HAP-1 (cell line): ENCODE measurements around the gene GABRE.
"Not testable (repeated sequence)": the region's sequence is repeated elsewhere in the genome, so short reads cannot be mapped to it uniquely, and the experiment has no call there.

Experiments
- DNase-seq, 2 experiments: peaks; one replicate each; pipeline ENCODE4 v3.0.0-alpha.2; 2016 to 2020; ENCODE audit warnings: low spot score in 2 of 2
- H3K27me3 ChIP-seq: fragments of 250-450 bp; sonication (Bioruptor Pico); 2 replicates; pipeline ENCODE4 v1.5.1; 2020; ENCODE audit warnings: low read depth, mild to moderate bottlenecking, moderate library complexity
- H3K36me3 ChIP-seq: fragments of 250-450 bp; sonication (Bioruptor Pico); replicated peaks from 2 replicates; pipeline ENCODE4 v1.5.1; 2020; ENCODE audit warnings: mild to moderate bottlenecking
- H3K4me1 ChIP-seq: fragments of 250-450 bp; sonication (Bioruptor Pico); 2 replicates; pipeline ENCODE4 v1.5.1; 2020; ENCODE audit warnings: mild to moderate bottlenecking
- H3K4me3 ChIP-seq: fragments of 250-450 bp; sonication (Bioruptor Pico); 2 replicates; pipeline ENCODE4 v1.5.1; 2020; ENCODE audit warnings: mild to moderate bottlenecking, moderate library complexity
- H3K9me3 ChIP-seq: fragments of 250-450 bp; sonication (Bioruptor Pico); 2 replicates; pipeline ENCODE4 v1.5.1; 2020; ENCODE audit warnings: mild to moderate bottlenecking, moderate library complexity
- in situ Hi-C: fragments of 300-500 bp; cut with MboI; formaldehyde crosslinking; loops from 3 replicates; pipeline ENCODE4 v1.14.3; 2020; ENCODE audit warnings: low sequenced_read_pairs, inconsistent platforms, mixed read lengths

The GABRE gene

DNA sequence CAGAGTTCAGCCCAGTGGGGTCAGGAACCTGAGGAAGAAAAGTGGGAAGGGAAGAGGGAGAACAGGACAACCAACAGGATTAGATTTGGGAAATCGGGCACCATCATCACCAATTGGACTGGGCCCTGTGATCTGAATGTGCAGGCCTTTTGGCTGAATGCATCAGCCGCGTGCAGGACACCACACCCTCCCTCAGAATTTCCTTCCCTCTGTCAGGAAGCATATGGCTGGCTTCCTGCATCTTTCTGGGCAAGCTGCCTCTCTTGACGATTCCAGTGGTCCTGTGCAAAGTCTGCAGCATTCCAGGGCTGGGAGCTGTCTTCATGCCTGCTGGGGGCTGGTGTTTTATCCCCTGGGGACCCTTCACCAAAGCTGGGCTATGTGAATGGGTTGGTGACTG lies 45.4 kb downstream of the GABRE start:
- H3K36me3 ChIP-seq: no peaks in the 10 kb centered on the region
- H3K4me1 ChIP-seq: no peaks in the 10 kb centered on the region
- no peak overlapping the region for H3K4me3 ChIP-seq
- H3K9me3 ChIP-seq: no peaks in the 10 kb centered on the region
- in situ Hi-C loops: no loop called here
- DNase-seq: no peak
- H3K27me3 ChIP-seq: no peaks in the 10 kb centered on the region

DNA sequence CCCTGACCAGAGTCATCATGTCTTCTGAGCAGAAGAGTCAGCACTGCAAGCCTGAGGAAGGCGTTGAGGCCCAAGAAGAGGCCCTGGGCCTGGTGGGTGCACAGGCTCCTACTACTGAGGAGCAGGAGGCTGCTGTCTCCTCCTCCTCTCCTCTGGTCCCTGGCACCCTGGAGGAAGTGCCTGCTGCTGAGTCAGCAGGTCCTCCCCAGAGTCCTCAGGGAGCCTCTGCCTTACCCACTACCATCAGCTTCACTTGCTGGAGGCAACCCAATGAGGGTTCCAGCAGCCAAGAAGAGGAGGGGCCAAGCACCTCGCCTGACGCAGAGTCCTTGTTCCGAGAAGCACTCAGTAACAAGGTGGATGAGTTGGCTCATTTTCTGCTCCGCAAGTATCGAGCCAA lies 50.8 kb downstream of the GABRE start:
- no peak overlapping the region for H3K4me3 ChIP-seq
- no peaks in the 10 kb centered on the region for H3K4me1 ChIP-seq
- no peak for DNase-seq
- no peaks in the 10 kb centered on the region for H3K27me3 ChIP-seq
- H3K9me3 ChIP-seq: no peaks in the 10 kb centered on the region
- in situ Hi-C loops: no loop called here
- H3K36me3 ChIP-seq: no peaks in the 10 kb centered on the region

DNA sequence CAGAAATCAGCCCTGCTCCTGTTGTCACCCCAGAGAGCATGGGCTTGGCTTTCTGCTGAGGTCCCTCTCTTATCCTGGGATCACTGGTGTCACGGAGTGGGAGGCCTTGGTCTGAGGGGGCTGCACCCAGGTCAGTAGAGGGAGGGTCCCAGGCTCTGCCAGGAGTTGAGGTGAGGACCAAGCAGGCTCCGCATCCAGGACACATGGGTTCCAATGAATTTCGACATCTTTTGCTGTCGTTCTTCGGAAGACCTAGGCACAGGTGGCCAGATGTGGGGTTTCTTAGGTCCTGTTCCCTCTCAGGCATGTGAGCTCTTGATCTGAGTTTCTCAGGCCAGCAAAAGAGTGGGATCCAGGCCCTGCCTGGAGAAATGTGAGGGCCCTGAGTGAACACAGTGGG lies 51.8 kb downstream of the GABRE start:
- H3K4me3 ChIP-seq: no peak overlapping the region
- no peaks in the 10 kb centered on the region for H3K9me3 ChIP-seq
- H3K4me1 ChIP-seq: no peaks in the 10 kb centered on the region
- no peaks in the 10 kb centered on the region for H3K27me3 ChIP-seq
- no peak for DNase-seq
- no peaks in the 10 kb centered on the region for H3K36me3 ChIP-seq
- in situ Hi-C loops: no loop called here

DNA sequence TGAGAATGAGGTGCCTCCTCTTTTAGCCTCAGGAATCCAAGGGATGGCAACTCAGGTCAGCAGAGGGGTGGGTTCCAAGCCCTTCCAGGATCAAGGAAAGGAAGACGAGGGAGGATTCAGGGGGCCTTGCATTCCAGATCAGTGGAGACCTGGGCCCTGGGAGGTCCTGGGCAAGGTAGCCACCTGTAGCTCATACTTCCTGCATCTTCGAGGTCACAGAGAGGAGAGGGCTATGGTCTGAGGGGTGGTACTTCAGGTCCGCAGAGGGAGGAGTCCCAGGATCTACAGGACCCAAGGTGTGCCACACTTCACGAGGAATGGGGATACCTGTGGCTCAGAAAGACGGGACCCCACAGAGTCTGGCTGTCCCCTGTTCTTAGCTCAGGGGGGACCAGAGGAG lies 52.6 kb downstream of the GABRE start:
- Histone ChIP-seq H3K9me3 (no peaks in the 10 kb centered on the region), H3K27me3 (no peaks in the 10 kb centered on the region)

DNA sequence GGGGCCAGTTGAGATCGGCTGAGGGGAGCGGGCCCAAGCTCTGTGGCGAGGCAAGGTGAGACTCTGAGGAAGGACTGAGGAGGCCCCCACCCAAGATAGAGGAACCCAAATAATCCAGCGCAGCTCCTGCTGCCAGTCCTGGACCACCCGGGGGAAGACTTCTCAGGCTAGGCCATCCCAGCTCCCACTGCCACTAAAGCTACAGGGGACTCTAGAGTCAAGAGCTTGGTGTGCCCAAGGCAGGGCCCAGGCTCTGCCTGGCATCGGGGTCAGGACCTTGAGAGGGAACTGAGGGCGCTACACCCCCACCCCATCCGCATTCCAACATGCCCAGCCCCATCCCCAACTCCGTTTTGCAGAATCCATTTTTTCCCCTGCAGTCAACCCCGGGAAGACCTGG lies 53.2 kb downstream of the GABRE start:
- Histone ChIP-seq H3K4me3 (no peak overlapping the region), H3K4me1 (no peaks in the 10 kb centered on the region), H3K36me3 (no peaks in the 10 kb centered on the region), H3K9me3 (no peaks in the 10 kb centered on the region), H3K27me3 (no peaks in the 10 kb centered on the region)
- in situ Hi-C loops: no loop called here
- DNase-seq: no peak

More for the DNA sequence above, 52.6 kb downstream of the GABRE start:
- H3K4me1 ChIP-seq: no peaks in the 10 kb centered on the region
- in situ Hi-C loops: no loop called here
- no peak overlapping the region for H3K4me3 ChIP-seq
- no peaks in the 10 kb centered on the region for H3K36me3 ChIP-seq
- no peak for DNase-seq

DNA sequence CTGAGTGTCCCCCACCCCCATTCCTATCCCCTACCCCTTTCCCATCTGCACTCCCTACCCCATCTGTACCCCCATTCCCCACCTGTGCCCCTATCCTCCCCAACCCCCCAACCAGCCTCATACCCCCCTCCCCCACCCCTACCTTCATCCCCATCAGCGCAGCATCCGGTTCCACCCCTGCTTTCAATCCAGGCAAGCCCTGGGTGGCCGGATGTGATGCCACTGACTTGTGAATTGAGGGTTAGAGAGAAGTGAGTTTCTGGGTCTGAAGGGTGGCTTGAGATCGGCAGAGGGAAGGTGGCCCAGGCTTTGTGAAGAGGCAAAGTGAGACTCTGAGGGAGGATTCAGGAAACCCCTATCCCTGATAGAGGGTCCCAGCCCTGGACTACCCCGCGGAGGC lies 53.9 kb downstream of the GABRE start:
- no peak for DNase-seq
- Histone ChIP-seq H3K4me1 (no peaks in the 10 kb centered on the region), H3K36me3 (no peaks in the 10 kb centered on the region), H3K27me3 (no peaks in the 10 kb centered on the region), H3K9me3 (no peaks in the 10 kb centered on the region), H3K4me3 (no peak overlapping the region)
- in situ Hi-C loops: no loop called here

DNA sequence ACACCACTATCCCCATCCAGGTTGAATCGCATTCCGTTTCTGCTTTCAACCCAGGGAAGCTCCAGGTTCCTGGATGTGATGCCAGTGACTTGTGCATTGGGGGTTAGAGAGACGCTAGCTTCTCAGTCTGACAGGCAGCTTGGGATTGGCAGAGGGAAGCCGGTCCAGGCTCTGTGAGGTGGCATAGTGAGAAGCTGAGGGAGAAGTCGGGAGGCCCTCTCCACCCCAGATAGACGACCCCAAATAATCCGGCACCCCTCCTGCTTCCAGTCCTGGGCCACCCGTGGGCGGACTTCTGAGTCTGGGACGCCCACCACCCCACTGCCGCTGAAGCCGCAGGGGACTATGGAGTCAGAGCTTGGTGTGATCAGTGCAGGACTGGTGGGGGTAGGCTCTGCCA lies 54.4 kb downstream of the GABRE start:
- no peak for DNase-seq
- Histone ChIP-seq H3K4me1 (no peaks in the 10 kb centered on the region), H3K36me3 (no peaks in the 10 kb centered on the region), H3K27me3 (no peaks in the 10 kb centered on the region), H3K4me3 (no peak overlapping the region), H3K9me3 (no peaks in the 10 kb centered on the region)
- in situ Hi-C loops: no loop called here

DNA sequence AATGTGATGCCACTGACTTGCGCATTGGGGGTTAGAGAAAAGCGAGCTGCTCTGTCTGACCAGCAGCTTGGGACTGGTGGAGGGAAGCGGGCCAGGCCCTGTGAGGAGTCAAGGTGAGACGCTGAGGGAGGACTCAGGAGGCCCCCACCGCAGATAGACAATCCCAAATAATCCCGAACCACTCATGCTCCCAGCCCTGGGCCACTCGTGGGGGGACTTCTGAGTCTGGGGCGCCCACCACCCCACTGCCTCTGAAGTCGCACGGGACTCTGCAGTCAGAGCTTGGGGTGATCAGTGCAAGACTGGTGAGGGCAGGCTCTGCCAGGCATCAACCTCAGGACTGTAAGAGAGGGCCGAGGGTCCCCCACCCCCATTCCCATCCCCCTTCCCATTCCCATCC lies 54.9 kb downstream of the GABRE start:
- no peak overlapping the region for H3K4me3 ChIP-seq
- in situ Hi-C loops: no loop called here
- no peaks in the 10 kb centered on the region for H3K9me3 ChIP-seq
- no peaks in the 10 kb centered on the region for H3K27me3 ChIP-seq
- no peaks in the 10 kb centered on the region for H3K36me3 ChIP-seq
- no peaks in the 10 kb centered on the region for H3K4me1 ChIP-seq
- no peak for DNase-seq

DNA sequence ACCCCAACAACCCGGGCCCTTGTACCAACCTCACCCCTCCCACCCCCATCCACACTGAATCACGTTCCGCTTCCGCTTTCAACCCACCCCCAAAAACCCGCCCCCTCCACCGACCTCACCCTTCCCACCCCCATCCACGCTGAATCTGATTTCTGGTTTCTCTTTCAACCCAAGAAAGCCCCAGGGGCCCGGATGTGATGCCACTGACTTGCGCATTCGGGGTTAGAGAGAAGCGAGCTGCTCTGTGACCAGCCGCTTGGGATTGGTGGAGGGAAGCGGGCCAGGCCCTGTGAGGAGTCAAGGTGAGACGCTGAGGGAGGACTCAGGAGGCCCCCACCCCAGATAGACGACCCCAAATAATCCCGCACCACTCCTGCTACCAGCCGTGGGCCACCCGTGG lies 55.7 kb downstream of the GABRE start:
- in situ Hi-C loops, H3K27me3 ChIP-seq, H3K36me3 ChIP-seq, H3K4me1 ChIP-seq, H3K9me3 ChIP-seq, H3K4me3 ChIP-seq, DNase-seq: not testable (repeated sequence)

DNA sequence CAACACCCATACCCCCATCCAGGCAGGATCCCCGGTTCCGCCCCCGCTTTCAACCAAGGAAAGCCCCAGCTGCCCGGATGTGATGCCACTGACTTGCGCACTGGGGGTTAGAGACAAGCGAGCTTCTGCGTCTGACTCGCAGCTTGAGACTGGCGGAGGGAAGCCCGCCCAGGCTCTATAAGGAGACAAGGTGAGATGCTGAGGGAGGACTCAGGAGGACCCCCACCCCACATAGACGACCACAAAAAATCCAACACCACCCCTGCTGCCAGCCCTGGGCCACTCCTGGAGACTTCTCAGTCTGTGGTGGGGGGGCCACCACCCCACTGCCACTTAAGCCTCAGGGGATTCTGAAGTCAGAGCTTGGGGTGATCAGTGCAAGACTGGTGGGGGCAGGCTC lies 61.7 kb downstream of the GABRE start, which contains the start of gene MAGEA4:
Gene MAGEA4, plus strand, starts transcription at position 110 of the 400 bp plus-strand sequence. CDS start 10,776 bp downstream, outside the sequence.
- Histone ChIP-seq H3K36me3 (no peaks in the 10 kb centered on the region), H3K27me3 (no peaks in the 10 kb centered on the region), H3K9me3 (no peaks in the 10 kb centered on the region), H3K4me1 (no peaks in the 10 kb centered on the region), H3K4me3 (no peak within 1 kb of the TSS)
- in situ Hi-C loops: no loop called here
- DNase-seq: no peak

DNA sequence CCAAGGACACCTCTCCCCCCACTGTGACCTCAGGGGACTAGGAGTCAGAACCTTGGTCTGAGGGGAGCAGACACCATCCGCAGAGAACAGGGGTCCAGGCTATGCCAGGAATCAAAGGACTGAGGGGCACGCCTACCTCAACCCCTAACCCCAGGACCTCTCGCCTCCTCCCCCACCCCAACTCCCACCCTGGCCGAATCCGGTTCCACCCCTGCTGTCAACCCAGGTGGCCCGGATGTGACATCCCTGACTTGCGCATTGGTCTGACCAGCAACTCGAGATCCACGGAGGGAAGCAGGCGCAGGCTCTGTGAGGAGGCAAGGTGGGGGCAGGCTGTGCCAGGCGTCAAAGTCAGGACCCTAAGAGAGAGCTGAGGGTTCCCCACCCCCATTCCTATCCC lies 62.3 kb downstream of the GABRE start:
- H3K4me1 ChIP-seq: no peaks in the 10 kb centered on the region
- H3K4me3 ChIP-seq: no peak overlapping the region
- in situ Hi-C loops: no loop called here
- no peaks in the 10 kb centered on the region for H3K27me3 ChIP-seq
- DNase-seq: no peak
- H3K36me3 ChIP-seq: no peaks in the 10 kb centered on the region
- no peaks in the 10 kb centered on the region for H3K9me3 ChIP-seq

DNA sequence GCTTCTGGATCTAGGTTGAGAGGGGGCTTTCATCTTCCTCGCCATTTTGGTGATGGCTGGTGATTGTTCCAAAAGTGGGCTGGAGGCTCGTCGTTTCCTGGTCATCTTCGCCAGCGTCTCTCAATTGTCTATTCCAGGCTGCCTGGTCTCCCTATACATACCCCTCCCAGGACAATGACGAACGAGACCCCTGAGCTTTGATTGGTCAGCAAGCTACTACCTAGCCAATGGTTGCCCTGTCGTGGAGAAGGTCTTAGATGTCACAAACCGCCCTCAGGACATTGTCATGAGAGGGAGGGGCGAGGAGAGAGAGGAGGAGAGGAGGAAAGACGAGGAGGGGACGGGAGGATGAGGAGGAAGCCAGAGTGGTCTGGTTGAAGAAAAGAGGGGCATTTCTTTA lies 69.5 kb downstream of the GABRE start:
- no peak for DNase-seq
- H3K4me3 ChIP-seq: no peak overlapping the region
- no peaks in the 10 kb centered on the region for H3K27me3 ChIP-seq
- H3K4me1 ChIP-seq: no peaks in the 10 kb centered on the region
- no peaks in the 10 kb centered on the region for H3K36me3 ChIP-seq
- H3K9me3 ChIP-seq: no peaks in the 10 kb centered on the region
- in situ Hi-C loops: no loop called here
